Tibial nerve (tissue), 4 donors: ENCODE results near the gene SYNM. TPM values are rescaled to one million over a fixed set of nuclear protein-coding genes. Genes with fewer than 3 reads are reported as not detected.

Experiments used
- DNase-seq, 2 donors: peaks; one replicate each; pipeline ENCODE4 v3.0.0-alpha.2; 2019; ENCODE audit warnings: low spot score in 2 of 2
- H3K27ac ChIP-seq, 4 donors: fragments of 200-600 bp; sonication (generic) in 3 of 4; one replicate each; pipeline ENCODE4 v1.5.1; 2017 to 2019; ENCODE audit warnings: mild to moderate bottlenecking in 1 of 4
- H3K27me3 ChIP-seq, 2 donors: fragments of 200-600 bp; sonication (generic) in 1 of 2; one replicate each; pipeline versions ENCODE4 v1.5.1 to v1.6.0; 2017 to 2019
- H3K36me3 ChIP-seq, 3 donors: fragments of 200-600 bp; sonication (generic); one replicate each; pipeline ENCODE4 v1.5.1; 2018 to 2019
- H3K4me1 ChIP-seq, 4 donors: fragments of 200-600 bp; sonication (generic) in 3 of 4; one replicate each; pipeline ENCODE4 v1.5.1; 2017 to 2019
- H3K4me3 ChIP-seq, 4 donors: fragments of 200-600 bp; sonication (generic) in 3 of 4; one replicate each; pipeline ENCODE4 v1.5.1; 2017 to 2019; ENCODE audit warnings: mild to moderate bottlenecking in 1 of 4, moderate library complexity in 1 of 4
- H3K9me3 ChIP-seq, 4 donors: fragments of 200-600 bp; sonication (generic) in 3 of 4; one replicate each; pipeline ENCODE4 v1.5.1; 2017 to 2019
- EP300 ChIP-seq, 2 donors: sonication (generic); formaldehyde crosslinking; IDR thresholded peaks; one replicate each; pipeline ENCODE4 v1.6.1; 2017; ENCODE audit warnings: antibody characterized with exemption in 2 of 2, mild to moderate bottlenecking in 1 of 2
- POLR2A ChIP-seq, 2 donors: fragments of 450-650 bp; IDR thresholded peaks; one replicate each; pipeline ENCODE4 v1.6.1; 2017; ENCODE audit warnings: antibody characterized with exemption in 2 of 2, mild to moderate bottlenecking in 2 of 2, moderate library complexity in 2 of 2
- WGBS, 2 donors: methylation state at CpG; one replicate each; pipeline ENCODE4 v1.1.5; 2018; 5-methylcytosine and 5-hydroxymethylcytosine counted together
- total RNA-seq, 4 donors: library from RNA; depleted of rRNA; stranded (reverse); fragments of >200 nt; gene quantifications; one replicate each; pipeline ENCODE4 v1.1.0, GENCODE V29; 2016
- TF ChIP-seq, protein P1 (sequence below), 5 experiments: fragments of 200-600 bp in 3 of 5; fragments of 450-650 bp in 2 of 5; sonication (generic) in 3 of 5; IDR thresholded peaks; one replicate each; pipeline ENCODE4 v1.5.1; 2016 to 2019; ENCODE audit warnings: antibody characterized with exemption in 5 of 5, mild to moderate bottlenecking in 3 of 5, moderate library complexity in 2 of 5

Gene SYNM
- total RNA-seq, 4 donors from 2014 or later: 26.4 to 47.0 (median 29.6) TPM

DNA sequence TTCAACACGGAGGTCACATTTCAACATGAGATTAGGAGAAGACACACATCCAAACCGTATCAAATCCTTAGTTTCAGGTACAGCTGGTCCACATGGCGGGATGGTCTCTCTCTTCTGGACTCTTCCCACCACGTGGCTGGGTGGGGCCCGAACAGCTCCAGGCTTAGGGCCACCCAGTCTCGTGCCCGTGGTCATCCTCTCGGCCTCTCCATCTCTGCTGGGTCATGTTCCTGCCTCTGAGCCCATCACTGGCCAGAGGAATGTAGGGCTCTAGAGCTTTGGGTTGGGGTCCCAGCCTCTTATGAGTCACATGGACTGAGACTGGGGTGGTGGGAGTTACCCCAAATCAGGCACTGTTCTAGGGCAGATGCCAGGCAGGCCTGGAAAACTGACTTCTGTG, 12.2 kb downstream of the SYNM start:
- no peaks in the 10 kb centered on the region for H3K4me1 ChIP-seq
- H3K27me3 ChIP-seq: no peaks in the 10 kb centered on the region
- no peak overlapping the region for H3K27ac ChIP-seq
- no peaks in the 10 kb centered on the region for H3K9me3 ChIP-seq
- no peak for DNase-seq
- peaks cover 0 to 47% (median 0%) of the 10 kb centered on the region in 3 donors for H3K36me3 ChIP-seq
- TF ChIP-seq POLR2A (IDR thresholded peaks at IDR 0.05) (no peak), EP300 (IDR thresholded peaks at IDR 0.05) (no peak)
- TF ChIP-seq, protein P1, sequence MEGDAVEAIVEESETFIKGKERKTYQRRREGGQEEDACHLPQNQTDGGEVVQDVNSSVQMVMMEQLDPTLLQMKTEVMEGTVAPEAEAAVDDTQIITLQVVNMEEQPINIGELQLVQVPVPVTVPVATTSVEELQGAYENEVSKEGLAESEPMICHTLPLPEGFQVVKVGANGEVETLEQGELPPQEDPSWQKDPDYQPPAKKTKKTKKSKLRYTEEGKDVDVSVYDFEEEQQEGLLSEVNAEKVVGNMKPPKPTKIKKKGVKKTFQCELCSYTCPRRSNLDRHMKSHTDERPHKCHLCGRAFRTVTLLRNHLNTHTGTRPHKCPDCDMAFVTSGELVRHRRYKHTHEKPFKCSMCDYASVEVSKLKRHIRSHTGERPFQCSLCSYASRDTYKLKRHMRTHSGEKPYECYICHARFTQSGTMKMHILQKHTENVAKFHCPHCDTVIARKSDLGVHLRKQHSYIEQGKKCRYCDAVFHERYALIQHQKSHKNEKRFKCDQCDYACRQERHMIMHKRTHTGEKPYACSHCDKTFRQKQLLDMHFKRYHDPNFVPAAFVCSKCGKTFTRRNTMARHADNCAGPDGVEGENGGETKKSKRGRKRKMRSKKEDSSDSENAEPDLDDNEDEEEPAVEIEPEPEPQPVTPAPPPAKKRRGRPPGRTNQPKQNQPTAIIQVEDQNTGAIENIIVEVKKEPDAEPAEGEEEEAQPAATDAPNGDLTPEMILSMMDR (IDR thresholded peaks at IDR 0.05): no peak
- no peak overlapping the region for H3K4me3 ChIP-seq
- 90 to 91% methylated on average over 8 of the region's 8 CpGs for WGBS, 2 donors

DNA sequence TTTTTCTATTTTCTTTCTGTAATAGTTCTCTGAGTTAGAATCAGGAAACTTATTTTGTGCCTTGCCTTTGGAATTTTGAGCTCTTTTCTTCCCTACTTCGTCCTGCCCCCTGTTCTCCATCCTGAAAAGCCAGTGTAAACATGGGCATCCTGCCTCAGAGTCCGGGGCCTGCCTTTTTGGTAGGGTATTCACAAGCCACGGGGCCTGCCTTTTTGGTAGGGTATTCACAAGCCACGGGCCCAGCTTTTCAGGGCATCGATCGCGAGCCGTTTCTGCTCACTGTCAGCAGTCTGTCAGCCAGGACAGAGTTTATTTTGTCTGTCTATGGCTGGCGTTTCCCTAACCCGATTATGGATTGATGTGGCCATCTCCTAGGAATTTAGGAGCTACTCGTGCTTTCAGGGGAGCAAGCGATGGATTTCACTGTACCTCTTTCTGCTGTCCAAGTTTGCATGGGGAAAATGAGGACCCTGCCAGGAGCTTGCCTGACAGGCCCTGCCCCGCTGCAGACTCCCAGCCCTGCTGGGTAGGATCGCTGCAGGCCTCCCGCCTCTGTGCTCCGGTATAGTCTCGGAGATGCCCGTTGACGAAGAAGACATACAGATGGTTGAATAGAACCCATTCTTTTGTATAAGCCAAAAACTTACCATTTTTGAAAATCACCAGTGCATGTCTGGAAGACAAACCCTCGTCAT, 12.8 kb downstream of the SYNM start:
- WGBS, 2 donors: 88% methylated on average over 20 of the region's 20 CpGs
- Histone ChIP-seq H3K4me1 (peaks cover 0 to 2% (median 0%) of the 10 kb centered on the region in 4 donors), H3K9me3 (no peaks in the 10 kb centered on the region), H3K4me3 (no peak overlapping the region), H3K27me3 (no peaks in the 10 kb centered on the region), H3K36me3 (peaks cover 0 to 47% (median 0%) of the 10 kb centered on the region in 3 donors), H3K27ac (no peak overlapping the region)
- DNase-seq: no peak
- TF ChIP-seq POLR2A (IDR thresholded peaks at IDR 0.05): no peak
- no peak for TF ChIP-seq EP300 (IDR thresholded peaks at IDR 0.05)
- TF ChIP-seq, protein P1 (IDR thresholded peaks at IDR 0.05): no peak

DNA sequence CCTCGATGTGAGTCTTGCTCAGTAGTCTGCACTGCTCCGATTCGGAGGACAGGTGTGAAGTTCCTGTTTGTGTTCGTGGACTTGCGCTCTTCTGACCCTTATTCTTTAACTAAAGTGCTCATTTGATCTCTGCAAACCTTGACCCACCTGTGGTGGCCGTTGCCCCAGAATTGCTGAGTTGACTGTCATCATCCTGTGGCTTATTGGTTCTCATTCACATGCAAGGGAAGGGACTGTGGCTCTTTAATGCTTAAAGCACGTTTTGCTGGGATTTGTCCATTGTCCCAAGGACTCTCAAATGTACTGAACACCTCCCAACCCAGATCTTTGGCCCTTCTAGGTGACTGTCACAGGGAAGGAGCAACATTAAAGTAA, 13.4 kb downstream of the SYNM start:
- TF ChIP-seq POLR2A (IDR thresholded peaks at IDR 0.05): no peak
- no peak for TF ChIP-seq EP300 (IDR thresholded peaks at IDR 0.05)
- TF ChIP-seq, protein P1 (IDR thresholded peaks at IDR 0.05): no peak
- Histone ChIP-seq H3K27me3 (no peaks in the 10 kb centered on the region), H3K9me3 (no peaks in the 10 kb centered on the region), H3K4me3 (no peak overlapping the region), H3K4me1 (peaks cover 0 to 8% (median 3%) of the 10 kb centered on the region in 4 donors), H3K27ac (no peak overlapping the region), H3K36me3 (peaks cover 0 to 47% (median 0%) of the 10 kb centered on the region in 3 donors)
- DNase-seq: no peak
- WGBS, 2 donors: 90 to 91% methylated on average over 7 of the region's 7 CpGs

DNA sequence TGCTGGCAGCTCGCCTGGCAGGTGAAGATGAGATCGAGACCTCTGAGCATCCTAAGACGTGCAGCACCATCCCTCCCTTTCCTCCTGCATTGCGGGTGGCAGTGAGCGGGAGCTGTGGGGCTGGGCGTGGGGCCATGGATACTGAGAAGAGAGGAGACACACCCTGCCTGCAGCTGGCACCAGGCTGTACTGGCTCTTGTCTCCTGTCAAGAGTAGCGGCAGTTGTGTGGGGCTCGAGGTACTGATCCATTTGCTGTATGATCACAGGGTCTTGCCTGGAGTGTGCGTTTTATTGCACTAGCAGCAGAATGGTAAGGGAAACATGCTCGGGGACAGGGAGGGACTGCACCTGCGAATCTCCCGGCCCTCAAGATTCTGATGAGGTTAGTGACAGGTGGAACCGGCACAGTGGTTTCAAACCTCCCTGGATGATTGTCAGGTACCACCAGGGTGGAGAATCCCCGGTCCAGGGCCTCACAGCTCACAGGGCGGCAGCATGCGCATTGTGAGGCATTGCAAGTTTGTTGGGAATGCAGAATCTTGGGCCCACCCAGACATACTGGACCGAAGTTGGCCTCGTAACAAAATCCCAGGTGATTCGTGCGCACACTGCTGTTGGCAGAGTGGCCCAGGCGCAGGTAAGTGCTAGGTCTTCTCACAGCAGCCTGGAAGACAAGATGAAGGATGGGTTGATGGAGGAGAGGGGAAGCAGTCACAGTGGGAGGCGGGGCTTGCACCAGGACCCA, 14.1 kb downstream of the SYNM start:
- H3K27ac ChIP-seq: no peak overlapping the region
- 94 to 96% methylated on average over 21 to 22 of the region's 22 CpGs for WGBS, 2 donors

More for the DNA sequence above, 14.1 kb downstream of the SYNM start:
- no peak for DNase-seq
- Histone ChIP-seq H3K4me3 (no peak overlapping the region), H3K9me3 (no peaks in the 10 kb centered on the region), H3K36me3 (peaks cover 0 to 41% (median 0%) of the 10 kb centered on the region in 3 donors), H3K27me3 (no peaks in the 10 kb centered on the region), H3K4me1 (peaks cover 0 to 15% (median 9%) of the 10 kb centered on the region in 4 donors)
- TF ChIP-seq EP300 (IDR thresholded peaks at IDR 0.05): no peak
- TF ChIP-seq, protein P1 (IDR thresholded peaks at IDR 0.05): no peak
